Activated CD4-positive, alpha-beta T cell treated with anti-CD3 and anti-CD28 coated beads, Interleukin-2, amount 50 U/mL, for 1 hour (primary cell): ENCODE results near the gene ALDH3A1.

Experiments
- DNase-seq: peaks from one replicate; pipeline ENCODE4 v3.0.0-alpha.2; 2020

Gene ALDH3A1

DNA sequence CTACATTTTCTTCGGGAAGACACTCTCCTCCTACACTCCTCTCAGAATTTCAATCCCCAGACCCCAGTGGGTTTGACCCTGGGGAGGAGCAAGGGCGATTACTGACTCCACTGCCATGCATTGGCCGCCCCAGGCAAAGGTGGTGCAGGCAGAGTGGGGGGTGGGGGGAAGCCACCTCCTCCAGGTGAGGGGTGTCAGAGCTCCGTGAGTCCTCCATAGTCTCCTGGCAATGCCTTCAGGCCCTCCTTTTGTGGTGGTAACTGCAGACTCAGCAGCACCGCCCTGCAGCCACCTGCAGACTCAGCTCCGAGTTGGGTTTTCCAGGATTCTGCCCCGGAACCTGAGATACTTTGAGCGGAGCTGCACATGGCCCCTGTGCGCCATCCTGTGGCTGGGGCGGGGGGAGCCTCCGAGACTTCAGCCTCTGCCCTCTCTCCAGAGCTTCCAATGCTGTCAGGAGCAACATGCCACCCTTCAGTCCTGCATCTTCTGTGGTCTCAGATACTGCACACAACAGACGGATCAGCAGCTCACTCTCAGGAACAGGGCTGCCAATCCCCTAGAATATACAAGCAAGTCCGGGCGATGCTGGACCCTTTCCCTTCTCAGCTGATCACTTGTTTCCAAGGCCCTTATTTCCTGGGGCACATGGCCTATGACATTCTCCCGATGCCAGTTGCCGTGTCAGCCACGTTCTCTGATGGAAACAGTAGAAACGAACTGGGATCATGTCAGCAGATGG, 29.3 kb downstream of the ALDH3A1 start:
- no peak for DNase-seq

DNA sequence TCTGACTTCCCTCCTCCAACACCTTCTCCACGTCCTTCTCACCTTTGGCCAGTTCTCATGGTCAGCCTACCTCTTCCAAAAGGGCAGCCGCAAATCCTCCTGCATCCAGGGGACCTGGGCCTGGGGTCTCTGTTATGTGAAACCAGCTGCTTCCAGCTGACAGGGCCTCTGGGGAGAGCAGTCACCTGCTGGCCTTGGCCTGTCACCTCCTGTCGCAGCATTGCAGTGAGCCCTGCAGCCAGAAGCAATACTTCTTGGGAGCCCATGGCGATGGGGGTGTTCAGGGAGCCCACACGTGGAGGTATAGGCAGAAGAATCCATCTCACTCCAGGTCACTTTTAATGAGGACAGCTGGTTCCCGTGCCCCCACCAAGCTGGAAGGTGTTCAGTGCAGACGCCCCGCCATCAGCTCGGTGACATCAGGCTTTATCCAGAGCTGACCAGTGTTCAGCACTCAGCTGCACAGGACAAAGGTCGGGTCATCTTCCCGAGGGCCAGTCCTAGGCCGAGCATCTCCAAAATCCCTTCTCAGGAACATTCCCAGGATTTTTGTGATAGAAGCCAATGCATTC, 30.0 kb downstream of the ALDH3A1 start:
- no peak for DNase-seq

GRCh38 chr17:19717411-19717908, 30.6 kb downstream of the ALDH3A1 start:
- DNase-seq: no peak

DNA sequence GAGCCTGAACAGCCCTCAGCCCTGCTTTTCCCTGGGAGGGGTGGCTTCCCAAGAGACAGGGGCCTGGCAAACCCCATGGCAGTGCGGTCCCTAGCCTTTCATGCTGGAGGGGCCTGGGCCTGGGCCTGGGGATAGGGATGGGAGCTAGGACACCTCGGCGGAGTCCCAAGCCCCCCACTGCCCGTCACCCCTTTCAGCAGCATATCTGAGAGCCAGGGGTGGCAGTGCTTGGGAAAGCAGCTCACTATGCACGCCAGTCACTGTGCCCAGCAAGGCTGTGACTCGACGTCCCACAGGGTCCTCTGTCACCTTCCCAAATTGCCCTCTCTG, 31.1 kb downstream of the ALDH3A1 start:
- DNase-seq: no peak

DNA sequence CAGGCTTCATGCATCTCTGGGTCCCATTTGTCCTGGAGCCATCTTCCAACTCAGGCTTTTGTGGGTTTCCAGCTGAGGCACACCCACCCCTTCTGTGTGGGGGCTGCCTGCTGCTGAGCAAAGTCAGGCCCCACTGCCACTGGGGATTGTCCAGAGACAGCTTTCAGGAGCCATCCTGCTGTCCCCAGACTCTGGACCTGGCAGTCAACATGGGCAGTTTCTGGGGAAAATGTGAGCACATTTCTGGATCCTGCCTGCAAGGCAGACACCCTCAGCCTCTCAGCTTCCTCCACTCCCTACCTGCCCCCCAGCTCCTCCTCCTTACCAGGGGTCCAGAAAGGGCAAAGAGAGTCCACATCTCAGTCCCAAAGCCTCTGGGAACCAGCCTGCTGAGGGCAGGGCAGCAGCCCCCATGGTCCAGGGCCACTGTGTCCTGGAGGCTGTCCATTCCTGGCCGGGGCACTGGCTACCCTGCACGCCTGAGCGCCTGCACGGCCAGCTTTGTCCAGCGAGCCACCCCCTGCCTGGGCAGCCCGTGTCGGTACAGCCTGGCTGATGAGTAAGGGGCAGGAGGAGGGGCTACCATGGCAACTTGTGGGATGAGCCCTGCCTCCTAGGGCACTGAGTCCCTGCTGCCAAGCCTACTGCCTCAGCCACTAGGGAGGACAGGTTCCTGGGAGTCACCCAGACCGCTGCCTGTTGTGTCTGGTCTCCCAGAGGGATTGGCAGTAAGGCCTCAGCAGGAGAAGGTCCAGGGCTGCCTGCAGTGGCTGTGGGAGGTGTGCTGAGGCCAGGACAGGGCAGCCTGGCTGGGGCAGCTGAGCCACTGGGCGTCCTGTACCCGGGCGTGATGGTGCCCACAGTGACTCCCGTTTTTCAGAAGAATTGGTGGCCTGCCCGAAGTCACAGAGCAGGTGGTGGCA, 31.7 kb downstream of the ALDH3A1 start, which contains the start of gene SLC47A2:
TSS of gene SLC47A2 (minus strand) at position 477 of the 923 bp plus-strand sequence. CDS start at position 448, 29 bp downstream.
- no peak for DNase-seq

DNA sequence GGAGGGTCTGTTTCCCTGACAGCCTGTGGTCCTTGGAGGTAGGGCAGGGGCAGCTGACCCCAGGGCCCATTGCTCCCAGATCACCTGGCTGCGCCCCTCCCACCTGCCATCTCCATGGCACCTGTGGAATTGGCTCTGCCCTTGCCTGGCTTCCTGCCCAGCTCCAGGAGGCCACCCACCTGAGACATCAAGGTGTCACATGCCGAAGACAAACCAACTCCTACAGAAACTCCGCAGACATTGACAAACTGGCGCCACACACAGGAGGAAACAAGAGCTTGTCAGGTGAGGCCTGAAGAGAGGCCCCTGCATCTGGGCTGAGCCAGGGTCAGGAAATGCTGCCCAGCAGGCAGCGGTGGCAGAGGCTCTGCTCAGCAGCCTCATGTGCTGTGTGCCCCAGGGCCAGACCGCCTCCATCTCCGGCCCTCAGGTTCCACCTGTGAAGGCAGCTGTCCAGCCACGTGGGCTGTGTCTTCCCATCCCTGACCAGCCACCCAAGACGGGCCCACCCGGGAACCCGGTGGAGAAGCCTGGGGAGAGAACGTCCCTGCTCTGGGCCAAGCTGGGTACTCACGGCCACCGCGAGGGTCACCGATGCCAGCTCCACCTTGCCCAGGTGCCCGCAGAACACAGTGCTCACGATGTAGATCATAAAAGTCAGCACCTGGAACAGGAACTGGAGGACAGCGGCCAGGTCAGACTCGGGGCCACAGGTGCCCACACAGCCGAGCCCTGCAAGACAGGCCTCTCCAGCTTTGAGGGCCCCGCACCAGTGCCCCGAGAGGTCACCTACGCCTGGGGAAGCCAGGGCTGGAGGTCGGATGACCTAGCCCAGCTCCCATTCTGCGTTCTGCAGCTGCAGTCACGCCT, 33.3 kb downstream of the ALDH3A1 start:
- no peak for DNase-seq

DNA sequence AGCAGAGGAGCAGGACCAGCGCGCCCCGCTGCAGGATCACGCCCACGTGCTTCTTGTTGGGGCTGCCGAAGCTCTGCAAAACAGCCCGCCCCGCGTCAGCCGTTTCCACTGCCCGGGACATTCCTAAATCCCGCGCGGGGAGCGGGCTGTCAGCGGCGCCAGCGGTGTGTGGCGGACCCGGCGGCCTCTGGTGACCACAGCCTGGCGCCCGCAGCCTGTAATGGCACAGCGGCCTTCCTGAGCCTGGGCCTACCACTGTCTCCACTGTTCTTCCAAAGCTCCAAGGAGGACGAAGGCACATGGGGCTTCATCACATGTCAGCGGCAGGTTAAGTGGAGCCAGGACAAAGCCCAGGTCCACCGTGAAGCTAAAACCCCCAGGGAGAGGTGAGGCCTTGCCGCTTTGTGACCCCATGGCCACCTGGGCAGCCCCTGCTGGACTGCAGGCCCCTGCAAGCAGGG, 34.2 kb downstream of the ALDH3A1 start:
- no peak for DNase-seq

- no peak for DNase-seq
Observed at GRCh38 chr17:19713462-19713861, 34.6 kb downstream of the ALDH3A1 start.

GRCh38 chr17:19712436-19713004, 35.6 kb downstream of the ALDH3A1 start:
- DNase-seq: no peak

DNA sequence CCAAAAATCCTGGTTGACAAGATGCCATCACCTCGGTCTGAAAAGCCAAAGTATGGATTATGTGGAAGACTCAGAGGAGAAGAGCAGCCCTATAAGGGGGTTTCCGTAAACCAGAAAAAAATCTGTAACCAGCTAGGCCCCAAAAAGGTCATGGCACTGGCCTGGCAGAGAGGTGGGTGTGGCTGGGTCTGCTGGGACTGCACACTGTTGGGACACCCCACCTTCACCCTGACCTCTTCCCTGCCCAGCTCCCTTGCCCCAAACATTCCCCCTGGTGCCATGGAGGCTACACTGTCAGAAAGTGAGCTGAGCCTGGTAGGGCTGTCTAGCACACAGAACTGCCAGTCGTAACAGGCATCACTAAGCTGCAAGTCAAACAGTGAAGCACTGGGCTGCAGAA, 38.3 kb downstream of the ALDH3A1 start:
- DNase-seq: no peak

DNA sequence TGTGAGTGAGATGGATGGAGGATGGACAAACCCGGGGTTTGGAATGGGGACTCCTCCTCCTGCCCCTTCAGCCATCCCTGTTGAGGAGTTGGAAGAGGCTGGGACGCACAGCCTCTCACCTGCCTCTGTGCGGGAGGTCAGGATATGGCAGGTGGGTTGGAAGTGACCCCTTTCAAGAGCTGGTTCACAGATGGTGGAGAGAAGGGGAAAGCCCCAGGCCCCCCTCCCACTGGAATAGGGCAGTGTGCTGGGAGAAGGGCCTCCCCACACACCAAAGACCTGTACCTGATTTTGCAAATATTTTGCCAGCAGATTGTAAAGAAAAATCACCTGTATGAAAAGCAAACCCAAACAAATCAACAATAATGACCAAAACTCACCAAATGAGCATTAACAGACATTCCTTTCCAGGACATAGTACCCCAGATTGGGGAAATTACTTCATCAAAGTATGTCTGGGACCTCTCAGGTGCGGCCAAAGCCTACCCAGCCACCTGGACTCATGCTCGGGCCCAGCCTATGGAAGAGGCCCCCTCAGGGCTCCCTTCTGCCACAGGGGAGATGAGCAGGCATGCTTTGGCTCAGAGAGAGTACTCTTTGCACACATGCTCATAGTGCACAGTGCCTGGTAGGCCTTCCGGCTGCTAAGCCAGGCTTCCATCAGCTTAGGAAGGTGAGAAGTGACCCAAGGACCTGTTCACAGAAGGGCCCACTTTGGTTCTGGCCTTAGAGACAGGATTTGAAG, 39.5 kb downstream of the ALDH3A1 start:
- DNase-seq: no peak

DNA sequence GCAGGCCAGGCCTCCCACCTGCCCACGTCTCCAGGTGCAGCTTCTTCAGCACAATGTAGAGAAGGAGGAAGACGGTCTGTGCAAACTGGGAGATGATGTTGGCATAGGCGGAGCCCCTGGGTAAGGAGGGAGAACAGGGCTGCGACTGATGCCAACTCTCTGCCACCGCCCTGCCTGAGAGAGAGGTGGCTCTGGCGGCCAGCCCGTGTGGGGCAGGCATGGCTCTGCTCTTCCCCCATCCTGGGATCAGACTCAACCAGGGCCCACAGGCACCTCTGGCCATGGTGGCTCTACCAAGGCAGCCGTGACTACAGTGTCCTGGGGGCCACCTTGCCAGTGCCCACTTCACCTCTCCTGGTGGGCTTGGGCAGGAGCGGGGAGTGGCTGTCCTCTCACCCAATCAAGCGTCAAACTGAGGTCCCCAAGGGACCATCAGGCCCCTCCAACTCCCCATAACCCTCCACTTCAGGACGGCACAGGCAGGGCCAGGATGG, 40.3 kb downstream of the ALDH3A1 start:
- DNase-seq: no peak

GRCh38 chr17:19706791-19707727, 41.0 kb downstream of the ALDH3A1 start:
- no peak for DNase-seq

DNA sequence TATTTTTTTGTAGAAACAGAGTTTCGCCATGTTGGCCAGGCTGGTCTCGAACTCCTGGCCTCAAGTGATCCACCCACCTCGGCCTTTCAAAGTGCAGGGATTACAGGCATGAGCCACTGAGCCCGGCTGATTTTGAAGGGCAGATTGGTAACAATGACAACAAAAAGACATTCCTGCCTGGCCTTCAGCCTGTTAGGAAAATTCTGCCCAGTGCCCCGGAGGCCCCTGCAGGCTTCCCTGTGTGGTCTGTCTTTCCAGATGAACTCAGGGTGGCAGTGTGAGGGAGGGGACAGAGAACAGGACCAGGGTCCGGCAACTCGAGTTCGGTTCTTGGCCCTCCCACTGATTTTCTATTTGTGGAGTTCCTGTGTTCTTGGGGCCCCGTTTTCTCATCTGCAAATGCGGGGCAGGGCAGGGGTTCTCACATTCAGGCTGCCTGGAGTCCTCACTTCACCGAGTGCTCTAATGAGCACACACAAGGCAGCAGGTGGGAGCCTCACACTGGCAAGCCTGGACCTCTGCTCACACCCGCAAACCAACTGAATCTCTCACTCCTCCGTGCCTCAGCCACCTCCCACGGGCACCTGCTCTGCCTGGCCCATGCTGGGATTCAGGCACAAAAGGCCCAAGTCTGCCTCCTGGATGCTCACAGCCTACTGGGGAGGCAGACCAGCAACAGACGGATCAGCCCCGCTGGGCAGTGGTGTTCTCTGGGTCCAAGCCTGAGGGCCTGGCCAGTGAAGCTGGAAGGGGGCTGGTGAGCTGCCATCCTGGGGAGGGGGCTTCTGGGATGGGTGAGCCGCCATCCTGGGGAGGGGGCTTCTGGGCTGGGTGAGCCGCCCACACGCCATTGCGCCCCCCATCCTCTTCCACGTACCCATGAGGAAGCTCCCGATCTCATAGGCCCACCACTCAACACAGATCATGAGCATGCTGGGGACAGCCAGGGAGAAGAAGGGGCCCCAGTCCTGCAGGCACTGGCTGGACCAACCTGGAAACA, 42.0 kb downstream of the ALDH3A1 start:
- no peak for DNase-seq

DNA sequence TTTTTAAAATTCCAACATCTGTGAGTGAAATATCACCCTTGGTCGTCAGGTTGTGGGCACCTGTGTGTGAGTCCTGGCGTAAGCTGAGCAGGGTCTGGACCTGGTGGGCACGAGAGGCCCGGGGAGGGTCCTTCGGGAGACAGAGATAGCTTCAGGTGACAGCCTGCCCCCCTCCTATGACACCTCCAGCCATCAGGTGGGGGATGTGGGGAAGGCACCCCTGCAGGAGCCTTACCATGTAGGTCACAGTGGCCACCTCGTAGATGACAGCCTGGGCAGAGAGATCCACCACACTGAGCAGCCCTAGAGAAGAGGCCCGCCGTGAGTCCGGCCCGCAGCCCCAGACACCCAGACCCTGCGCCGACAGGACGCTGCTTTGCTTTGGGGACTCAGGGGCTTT, 42.9 kb downstream of the ALDH3A1 start:
- DNase-seq: no peak

DNA sequence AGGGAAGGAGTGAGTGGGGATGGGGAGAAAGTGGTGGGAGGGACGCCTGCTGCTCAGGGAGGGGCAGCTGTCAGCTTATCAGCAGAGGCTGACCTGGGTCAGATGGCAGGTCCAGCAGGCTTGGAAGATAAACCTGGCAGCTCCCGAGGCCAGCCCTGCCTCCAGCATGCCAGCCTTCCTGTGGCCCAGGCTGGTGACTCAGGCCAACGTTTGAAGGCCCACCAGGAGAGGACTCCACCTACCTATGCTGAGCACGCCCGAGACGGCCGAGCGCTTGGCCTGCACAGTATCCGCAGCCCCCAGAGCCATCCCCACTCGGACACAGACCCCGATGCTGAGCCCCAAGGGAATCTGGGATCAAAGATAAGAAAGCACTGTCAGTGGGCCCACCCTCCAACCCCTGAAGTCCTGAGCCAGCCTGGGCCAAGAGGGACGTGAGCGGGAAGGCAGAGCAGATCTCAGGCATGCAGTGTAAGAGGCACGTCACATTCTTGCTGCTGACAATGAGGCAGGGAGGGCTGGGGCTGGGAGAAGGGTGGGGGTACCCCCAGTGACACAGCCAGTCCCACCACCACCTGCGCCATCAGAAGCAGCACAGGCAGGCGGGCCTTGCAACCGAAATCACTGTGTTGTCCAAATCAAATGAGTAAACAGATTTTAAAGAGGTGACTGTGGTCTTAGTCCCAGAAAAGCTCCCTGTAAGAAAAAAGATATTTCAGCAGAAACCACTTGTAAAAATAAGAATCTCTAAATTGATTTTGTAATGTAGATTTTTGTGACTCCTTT, 44.1 kb downstream of the ALDH3A1 start:
- DNase-seq: no peak

DNA sequence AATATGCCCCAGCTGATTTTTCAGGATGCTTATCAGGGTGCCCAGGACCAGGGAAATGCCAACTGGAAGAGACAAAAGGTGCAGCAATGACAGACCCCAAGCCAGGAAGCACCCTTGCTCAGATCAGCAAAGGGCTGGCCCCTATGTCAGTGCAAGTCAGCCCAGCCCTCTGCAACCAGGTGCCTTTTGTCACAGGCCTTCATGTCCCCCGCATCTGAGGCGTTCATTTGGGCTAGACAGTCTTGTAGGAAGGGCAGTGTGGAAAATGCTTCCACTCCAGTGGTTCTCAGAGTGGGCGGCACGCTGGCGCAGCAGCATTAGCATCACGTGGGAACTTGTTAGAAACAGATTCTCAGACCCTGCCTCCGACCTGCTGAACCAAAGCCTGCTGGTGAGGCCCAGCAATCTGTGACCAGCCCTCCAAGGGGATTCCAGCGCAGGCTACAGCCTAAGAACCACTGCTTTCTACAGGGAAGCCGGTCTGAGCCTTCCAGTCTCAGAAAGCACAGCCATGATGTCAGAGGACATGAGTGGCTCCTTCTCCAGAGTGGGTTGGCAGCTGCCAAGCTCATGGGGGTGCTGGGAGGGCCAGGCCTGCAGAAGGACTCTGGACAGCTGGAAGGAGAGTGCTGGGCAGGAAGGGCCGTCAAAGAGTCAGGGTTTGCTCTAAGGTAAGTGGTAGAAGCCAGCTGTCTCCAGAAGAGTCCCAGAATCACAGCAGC, 44.8 kb downstream of the ALDH3A1 start:
- no peak for DNase-seq
